Stimulated activated CD4-positive, alpha-beta T cell treated with anti-CD3 and anti-CD28 coated beads, Interleukin-2, amount 100 ng/mL, for 4 hours (primary cell): Measurements from ENCODE around the gene LPAR1.

ENCODE experiments used
- DNase-seq: peaks from one replicate; pipeline ENCODE4 v3.0.0-alpha.2; 2020; ENCODE audit warnings: low read depth

LPAR1 gene

DNA sequence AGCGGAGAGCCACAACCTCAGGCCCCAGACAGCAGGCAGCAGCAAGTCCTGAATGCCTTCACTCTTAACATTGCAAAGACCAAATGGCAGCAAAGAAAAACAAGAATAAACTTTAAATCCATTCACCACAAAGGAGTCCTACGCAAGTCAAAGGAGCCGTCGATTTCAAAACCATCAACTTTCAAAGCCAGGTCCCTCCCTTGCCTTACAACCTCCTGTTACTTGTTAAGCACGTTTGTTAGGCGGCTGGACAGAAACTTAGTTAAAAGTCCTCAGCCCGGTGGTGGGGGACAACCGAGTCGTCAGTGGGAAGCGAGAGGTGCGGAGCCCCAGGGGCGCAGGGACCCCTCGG is 938 bp downstream of the LPAR1 start:
- no peak for DNase-seq

DNA sequence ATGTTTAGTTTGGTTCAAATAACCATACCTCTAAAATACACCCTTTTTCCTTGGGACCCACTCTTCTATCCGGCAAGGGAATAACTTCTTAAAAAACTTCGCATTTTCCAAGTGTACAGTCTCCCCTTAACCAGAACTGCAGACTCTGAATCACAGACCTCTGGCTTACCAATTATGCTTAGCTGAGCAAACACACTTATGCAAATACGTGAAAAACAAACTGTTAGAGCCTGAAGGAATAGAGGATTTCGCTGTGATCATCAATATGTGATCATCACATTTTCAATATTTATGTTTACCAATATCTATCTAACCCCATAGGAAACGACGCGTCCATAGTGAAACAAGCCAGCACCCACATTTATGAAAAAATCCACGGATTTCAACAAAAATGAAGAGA is 1.3 kb downstream of the LPAR1 start:
- no peak for DNase-seq

DNA sequence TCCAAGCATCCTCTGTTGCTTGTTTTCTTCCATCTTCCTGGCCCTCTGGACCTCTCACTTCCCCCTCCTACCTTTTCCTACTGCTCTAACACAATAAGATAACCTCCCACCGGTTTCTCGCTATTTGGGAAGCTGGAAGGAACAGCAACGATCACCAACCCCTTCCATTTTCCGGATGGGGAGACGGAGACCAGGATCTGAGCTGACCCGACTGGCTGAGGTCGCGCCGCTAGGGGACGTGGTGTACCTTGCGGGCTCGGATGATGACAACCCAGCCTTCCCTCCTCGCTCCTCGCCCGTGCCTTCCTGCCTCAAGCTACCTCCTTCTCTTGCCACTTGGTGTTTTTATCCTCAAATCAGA is 1.9 kb downstream of the LPAR1 start:
- DNase-seq = no peak

DNA sequence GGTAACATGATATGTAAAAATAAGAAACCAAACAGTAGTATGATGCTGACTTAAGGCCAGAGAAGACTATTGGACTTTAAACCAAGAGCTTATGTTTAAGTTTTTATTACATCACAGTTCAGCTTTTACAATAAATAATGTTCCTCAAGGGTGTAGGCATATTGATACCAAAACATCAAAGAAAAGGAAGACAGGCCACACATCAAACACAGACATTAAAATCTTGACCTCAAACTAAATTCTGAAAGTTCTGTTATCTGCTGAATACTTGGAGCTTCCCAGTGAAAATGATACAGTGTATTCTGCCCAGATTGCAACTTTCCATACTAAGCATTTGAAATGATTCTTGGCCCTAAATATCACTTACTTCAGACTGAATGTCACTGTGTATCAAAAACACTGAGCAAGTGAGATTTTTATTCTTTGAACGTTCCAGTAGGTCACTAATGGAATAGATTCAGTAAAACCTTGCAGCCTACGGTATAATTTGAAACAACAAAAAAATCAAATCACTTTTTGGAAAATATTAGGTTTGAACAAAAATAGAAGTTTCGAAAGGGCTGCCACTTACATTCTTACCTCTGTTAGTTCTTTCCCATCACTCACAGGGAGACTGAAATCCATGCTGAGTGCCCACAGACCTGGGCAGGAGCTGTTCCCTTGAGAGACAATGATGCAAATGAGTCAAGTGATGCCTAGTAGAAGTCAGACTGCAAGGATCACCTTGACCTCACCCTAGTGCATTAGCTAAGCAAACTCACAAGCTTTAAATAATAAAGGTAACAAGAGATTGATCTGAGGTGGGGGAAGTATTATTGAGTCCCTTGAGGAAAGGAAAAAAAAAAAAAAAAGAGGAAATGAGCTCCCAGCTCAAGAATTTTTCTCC is 2.5 kb downstream of the LPAR1 start:
- DNase-seq = no peak

DNA sequence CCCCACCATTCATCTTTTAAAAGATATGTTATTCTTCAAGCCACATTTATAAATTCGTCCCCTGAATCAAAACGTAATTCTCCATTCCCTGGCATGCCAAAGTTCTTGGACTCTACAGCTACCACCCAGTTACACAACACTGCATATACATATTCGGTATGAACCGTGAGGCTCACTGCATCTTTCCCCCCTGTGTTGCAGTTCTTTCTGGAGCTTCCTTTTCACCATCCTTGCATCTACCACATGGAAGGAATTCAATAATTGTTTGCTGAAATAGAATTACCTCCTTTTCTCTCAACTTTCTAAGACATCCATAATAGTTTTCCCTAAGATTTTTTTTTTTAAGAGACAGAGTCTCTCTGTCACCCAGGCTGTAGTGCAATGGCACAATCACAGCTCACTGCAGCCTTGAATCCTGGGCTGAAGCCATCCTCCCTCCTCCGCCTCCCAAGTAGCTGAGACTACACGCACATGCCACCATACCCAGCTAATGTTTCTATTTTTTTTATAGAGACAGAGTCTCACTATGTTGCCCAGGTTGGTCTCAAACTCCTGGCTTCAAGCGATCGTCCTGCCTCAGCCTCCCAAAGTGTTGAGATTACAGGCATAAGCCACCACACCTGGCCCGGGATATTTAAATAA is 3.3 kb downstream of the LPAR1 start:
- DNase-seq = no peak

DNA sequence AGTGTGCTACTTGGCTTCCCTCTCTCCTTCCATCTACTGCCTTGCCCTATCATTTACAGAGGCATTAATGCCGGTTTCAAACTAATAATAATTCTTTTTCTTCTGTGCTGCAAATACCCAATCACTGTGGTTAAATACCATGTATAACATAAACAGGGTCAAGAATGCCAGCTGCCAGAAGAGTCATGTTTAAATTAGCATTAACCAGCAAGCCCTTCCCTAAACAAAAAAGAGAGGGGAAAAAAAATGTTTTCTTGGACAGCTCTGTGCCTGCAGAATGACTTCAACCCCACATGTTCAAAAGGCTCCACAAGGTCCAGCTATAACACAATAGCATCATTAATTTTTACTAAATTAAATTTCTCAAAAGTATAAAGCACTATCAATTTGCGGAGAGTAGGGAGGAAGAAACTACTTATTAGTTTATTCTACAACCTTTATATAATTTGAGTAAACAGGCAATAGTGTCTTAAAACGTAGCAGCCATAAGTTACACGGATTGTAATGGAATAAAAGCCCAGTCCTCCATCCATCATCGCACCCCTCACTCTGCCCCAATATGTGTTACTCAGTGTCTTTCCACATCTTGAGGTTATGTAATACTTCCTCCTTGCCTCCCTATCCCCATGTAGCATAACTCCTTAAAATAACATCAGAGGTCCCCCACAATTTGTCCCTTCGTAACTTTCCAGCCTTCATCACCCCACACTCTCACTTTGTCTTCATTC is 3.9 kb downstream of the LPAR1 start:
- no peak for DNase-seq

DNA sequence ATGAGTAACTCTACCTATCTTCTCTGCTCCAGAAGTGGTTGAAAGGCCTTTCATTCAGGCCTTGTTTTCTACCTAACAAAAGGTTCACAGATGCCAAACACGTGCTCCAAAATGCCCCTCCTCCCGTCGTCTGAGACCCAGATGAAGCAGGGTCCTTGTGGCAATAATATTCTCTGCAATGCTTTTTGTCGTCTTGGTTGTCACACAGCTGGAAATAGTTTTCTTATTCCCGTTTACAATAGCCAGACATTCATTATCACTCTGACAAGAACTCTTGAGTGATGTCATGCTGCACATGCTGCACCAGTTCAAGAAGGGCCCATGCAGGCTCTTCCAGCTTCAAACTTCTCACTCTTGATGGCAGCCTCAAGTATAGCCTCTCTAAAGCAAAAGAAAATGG is 7.8 kb downstream of the LPAR1 start:
- no peak for DNase-seq

DNA sequence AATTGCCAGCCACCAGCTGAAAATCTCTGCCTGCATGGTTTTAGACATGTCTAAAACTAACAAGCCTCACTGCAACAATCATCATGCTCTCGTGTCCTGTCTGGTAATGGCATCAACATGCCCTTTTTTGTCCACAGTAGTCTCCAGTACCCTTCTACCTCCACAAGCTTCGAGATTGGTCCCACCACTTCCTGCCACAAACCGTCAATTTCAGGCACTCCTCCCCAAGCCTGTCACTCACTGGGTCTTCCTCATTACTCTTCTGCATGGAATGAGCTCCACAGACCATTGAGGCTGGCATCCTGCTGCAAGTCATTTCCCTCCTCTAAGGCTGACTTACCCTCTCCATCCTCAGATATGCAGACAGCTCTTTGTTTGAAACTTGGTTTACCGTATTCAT is 9.0 kb downstream of the LPAR1 start:
- no peak for DNase-seq

DNA sequence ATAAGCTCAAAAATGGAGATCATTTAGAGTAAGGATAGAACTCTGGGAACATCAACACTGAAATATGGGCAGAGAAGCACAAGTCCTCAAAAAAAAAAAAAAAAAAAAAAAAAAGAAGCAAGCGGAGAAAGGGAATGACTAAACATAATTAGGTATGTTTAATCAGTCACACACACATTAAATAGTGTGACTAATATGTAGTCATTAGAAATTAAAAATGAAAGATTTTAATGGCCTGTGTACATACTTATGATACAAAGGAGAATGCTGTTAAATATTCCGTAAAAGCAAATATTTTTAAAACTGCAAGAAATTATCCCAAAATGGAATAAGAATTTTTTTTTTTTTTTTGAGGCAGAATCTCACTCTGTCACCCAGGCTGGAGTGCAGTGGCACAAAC is 10.5 kb downstream of the LPAR1 start:
- no peak for DNase-seq

DNA sequence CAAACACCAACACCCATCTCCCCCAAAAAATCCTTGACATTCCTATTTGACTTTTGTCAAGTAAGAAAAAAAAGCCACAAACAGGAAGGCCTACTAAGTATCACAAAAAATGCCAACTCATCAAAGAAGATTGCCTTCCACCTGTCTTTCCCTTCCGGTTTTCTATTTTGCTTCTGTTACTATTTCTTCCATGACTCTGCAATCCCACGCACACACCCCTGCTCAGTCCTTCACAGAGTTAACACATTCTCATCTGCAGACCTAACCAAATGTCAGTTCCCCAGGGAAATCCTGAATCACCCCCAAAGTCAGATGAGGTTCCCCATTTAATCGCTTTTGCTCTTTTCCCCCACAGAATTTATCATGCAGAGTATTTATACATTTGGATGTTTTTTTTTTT is 15.1 kb downstream of the LPAR1 start:
- no peak for DNase-seq

DNA sequence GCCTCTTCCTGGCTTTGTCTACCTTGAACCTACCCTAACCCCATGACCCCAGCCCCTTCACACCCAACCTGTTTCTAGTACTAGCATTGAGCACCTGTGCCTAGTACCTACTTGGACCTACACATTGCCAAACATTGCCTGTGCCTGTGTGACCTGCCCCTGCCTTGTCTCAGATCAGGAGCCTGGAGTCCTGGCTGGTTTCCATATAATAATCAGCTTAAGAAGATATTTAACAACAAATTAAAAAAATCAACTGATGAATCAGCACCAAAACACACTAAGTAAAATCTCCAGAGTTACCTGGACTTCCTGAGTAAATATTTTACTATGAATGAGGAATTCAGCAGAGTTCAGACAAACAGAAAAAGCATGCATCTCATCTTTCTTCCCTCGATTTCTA is 17.7 kb downstream of the LPAR1 start:
- DNase-seq = no peak

DNA sequence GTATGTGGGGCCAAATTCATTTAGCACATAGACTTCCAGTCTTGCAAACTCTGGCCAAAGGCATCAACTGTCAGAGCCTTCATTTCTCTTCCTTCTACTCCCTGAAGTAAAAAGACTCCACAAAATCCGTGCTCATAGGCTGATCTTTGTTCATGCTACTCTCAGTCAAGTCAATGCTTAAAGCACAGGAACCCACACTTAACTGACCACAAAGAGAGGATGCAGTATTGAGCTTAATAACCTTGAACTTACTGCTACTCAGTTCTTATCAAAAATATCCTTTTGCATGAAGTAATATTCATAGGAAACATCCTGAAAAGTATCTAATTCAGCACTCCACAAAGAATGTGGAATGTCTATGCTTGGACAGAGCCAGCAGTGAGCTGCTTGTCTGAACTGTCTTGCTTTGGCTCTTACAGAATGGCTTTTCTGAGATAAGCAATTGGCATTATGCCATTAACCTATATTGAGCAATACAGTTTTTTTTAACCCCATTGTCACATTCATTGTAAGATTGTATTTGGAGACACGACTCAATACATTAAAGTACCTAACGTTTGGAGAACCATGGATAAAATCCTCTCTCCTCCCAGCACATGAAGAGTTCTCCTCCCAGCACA is 21.7 kb downstream of the LPAR1 start:
- DNase-seq = no peak

DNA sequence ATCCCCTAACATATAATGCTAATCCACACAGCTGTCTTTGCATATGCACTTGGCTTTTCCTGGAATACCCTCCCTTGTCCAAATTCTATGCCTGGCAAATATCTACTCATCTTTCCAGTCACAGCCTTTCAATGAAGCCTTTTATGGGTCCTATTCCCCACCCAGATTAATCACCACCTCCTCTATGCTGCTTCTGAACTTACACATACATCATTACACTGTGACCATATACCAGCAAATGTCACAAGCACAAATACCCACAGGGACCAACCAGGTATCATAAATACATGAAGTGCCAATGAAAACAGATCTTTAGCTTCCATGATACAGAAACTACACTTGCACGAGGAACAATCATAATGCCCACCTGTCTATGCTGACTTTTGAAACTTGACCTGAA is 22.3 kb downstream of the LPAR1 start:
- DNase-seq = no peak

DNA sequence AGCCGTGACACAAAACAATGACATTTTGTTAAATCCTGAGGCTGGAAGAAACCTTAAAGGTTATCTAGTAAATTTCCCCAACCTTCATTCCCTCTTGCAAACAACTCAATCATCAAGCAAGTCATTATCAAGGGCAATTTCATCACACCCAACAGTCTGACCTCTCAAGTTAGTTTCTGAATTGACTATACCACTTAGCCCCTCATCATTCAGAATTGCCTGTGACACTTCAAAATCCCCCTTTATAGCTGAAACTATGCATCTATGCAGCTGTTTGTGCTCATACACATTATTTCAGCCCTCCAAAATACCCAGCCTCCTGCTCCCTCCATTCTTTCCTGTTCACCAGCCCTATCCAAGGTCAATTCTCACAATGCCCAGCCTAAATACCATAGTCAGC is 24.6 kb downstream of the LPAR1 start:
- DNase-seq = no peak

DNA sequence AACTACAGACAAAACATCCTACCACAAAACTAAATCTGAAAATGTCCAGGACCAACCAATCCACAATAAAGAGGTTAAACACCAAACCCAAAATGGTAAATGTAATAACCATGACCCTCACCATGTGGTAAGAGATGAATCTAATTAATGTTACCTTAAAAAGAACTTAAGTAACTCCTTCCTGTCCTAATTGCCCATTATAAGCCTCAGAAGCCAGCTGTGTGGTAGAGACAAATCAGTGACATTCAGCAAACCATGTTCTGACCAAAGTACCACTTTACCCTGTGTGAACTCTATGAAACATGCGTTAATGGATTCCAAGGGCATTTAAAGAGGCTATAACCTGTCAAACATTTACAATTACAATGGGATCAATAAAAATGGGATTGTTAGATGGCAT is 25.0 kb downstream of the LPAR1 start:
- no peak for DNase-seq

DNA sequence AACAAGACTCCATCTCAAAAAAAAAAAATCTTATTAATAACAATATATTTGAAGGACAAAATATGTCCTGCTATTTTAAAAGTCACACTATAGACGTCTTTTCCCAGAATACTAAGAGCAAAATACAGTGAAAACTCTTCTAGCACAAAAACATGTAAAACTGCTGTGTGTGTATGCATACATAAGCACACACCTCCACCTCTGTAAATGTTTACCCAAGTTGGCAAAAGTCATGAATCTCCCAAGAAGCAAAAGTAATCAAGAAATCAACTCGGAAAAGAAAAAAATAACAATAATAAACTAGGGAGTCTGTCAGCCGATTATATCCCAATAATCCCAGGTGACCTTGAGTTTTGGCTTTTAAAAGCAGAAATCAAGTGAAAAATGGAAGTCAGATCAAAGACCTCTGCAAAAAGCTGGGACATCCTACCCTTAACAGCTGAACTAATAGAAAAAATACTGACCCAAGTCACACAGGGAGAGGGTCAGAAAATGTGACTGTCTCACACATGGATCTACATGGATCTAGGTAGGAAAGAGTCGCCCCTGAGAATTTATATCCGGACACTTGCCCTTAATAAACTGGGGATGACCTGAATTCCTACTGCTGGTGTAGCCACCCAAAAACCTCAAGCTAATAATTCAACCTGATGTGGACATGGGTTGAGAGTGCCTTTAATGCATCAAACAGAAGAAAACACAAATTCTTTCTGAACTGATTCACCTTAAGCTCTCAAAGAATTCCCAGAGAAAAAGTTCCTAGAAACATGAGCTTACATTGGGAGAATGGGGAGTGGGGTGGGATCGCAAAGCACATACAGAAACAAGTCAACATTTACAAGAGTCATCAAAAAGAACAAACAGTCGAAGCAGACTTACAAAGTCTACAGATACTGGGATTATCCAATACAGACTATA is 29.9 kb downstream of the LPAR1 start:
- DNase-seq = no peak

DNA sequence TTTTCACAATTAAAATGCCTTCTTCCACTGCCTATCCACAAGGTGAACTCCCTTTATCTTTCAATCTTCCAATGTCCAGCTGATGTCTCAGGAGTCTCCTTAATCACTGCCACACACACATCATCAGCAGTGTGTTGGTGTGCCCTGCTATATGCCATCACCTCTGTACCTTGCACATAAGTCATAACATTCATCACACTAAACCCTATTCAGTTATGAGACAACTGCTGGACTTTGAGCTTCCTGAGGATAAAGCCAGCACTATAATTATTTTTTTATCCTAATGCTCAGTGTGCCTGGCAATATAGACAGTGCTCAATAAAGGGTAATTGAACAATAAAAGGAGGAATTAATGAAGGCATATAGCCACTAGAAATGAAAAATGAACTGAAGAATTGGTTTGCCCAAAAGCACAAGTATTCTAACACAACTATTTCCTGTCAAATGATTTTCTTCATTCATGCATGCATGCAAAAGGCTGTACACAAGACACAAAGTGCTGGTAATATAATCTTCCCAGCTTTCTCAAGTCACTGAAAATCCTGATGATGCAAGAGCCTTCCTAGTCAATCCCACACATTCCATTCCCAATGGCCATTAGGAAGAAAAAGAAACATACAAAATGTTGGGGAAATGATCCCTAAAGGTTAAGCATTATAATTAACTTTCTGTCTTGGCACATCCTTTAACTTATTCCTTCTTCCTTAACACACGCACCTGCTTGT is 32.4 kb downstream of the LPAR1 start:
- no peak for DNase-seq

DNA sequence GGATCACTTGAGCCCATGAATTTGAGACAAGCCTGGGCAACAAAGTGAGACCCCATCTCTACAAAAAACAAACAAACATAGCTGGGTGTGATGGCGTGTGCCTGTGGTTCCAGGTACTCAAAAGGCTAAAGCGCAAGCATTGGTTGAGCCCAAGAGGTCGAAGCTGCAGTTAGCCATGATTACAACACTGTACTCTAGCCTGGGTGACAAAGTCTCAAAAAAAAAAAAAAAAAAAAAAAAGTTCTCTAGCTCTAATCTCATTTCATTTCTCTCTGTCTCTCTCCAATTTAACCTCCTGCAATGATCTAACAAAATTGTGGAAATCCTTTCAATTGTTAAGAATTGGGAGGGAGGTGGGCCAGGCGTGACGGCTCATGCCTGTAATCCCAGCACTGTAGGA is 33.3 kb downstream of the LPAR1 start:
- DNase-seq = no peak

DNA sequence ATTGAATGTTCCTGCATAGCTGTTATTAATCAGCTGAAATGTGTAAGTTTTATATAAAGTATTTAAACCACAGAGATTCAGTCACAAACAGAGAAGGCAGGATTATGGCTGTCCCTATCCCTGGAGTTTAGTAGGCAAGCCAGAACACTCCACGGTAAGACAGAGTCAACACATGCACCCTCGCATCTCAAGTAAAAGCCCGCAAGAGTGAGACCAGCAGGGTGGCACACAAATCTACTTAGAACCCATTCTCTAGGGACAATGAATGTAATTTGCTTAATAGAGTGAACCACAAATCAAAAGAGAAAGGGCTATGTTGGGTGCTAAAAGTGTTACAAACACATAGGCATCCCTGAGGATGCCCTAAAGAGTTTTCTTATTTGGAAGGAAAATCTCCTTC is 35.1 kb downstream of the LPAR1 start:
- DNase-seq = no peak

DNA sequence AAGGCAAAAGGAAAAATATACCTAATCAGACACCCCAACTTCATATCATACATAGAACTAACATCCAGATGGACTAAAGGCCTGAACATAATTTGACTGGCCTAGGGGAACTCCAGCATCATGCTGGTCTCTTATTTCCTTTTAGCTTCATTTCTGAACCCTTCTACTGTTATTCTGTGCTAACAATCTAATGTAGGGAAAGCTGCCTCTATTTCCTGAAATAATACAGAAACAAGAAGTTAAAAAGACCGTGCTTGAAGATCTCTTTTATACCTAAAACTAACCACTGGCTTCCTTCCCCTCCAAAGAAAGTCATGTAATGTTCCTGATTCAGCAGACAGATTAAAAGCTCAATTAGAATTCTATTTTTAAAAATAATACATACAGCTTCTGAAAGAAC is 36.7 kb downstream of the LPAR1 start:
- no peak for DNase-seq

DNA sequence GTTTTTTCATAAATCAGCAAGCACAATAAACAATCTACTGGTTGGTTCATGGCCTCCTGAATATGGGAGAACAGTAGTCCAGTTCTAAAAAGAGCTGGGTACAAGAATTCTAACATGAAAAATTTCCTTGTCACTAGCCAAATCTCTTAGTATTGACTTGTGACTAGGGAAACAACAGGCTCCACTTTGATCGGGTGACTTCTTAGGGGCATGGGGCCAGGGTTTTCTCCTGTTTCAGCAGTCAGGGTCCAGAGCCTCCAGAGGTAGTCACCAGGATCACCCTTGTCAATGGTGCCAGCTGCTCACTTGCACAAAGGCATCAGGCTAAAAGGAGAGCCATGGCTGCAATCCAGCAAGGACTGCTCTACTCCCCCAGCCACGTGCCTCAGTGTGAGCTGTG is 38.1 kb downstream of the LPAR1 start:
- DNase-seq = no peak
